H1 (cell line): Measurements from ENCODE around the gene ERMARD. TPM values are rescaled to one million over a fixed set of nuclear protein-coding genes. Genes with fewer than 3 reads are reported as not detected.

ENCODE experiments used
- polyA plus RNA-seq, 7 experiments: library from polyadenylated mRNA; depleted of rRNA in 3 of 7; stranded (reverse) in 5 of 7; unstranded in 2 of 7; fragments of >200 nt in 5 of 7; fragments of 200-250 nt in 2 of 7; gene quantifications; 1 replicate in 5 of 7; 2 replicates in 1 of 7; 4 replicates in 1 of 7; pipeline versions ENCODE4 v1.2.1 to v1.2.3, GENCODE V29; 2011 to 2013; ENCODE audit warnings: missing spikeins in 2 of 7, mixed read lengths in 2 of 7
- total RNA-seq: library from RNA; stranded (reverse); fragmentation: NEBNext Ultra II Directional; extraction: Animal tissue kit (Norgen Biotek cat#: 25700); gene quantifications from 2 replicates; pipeline ENCODE4 v1.2.1, GENCODE V29; 2021

Gene ERMARD
- total and polyA plus RNA-seq, 2 of the 8 experiments (the other 6 are each of a cell fraction or from before 2014, with no cell fraction given): 12.2 to 25.6 TPM

Other genes with a start within 250 kb of the ERMARD start
- gene WDR27, start 49.6 kb upstream of the ERMARD start, total RNA-seq: 64.7 and 68.6 TPM in 2 replicates
- gene WDR27, start 49.6 kb upstream of the ERMARD start, polyA plus RNA-seq (2011; rRNA removed): 53.6 and 77.6 TPM in 2 replicates
- gene C6orf120, start 49.5 kb upstream of the ERMARD start, total RNA-seq: 29.1 and 30.6 TPM in 2 replicates
- 16.2 and 21.2 TPM in 2 replicates for gene C6orf120, start 49.5 kb upstream of the ERMARD start, polyA plus RNA-seq (2011; rRNA removed)
- gene PHF10, start 27.1 kb upstream of the ERMARD start, total RNA-seq: 50.0 and 51.1 TPM in 2 replicates
- gene PHF10, start 27.1 kb upstream of the ERMARD start, polyA plus RNA-seq (2011; rRNA removed): 8.9 and 15.6 TPM in 2 replicates
- gene DYNLT2, start 50 bp upstream of the ERMARD start, total RNA-seq: 1.6 and 1.8 TPM in 2 replicates
- gene DYNLT2, start 50 bp upstream of the ERMARD start, polyA plus RNA-seq (2011; rRNA removed): 0.48 and 0.74 TPM in 2 replicates